ENCODE results near the gene SEC31A.
"Not testable (repeated sequence)": the region's sequence is repeated elsewhere in the genome, so short reads cannot be mapped to it uniquely, and the experiment has no call there.

Gene SEC31A, protein sequence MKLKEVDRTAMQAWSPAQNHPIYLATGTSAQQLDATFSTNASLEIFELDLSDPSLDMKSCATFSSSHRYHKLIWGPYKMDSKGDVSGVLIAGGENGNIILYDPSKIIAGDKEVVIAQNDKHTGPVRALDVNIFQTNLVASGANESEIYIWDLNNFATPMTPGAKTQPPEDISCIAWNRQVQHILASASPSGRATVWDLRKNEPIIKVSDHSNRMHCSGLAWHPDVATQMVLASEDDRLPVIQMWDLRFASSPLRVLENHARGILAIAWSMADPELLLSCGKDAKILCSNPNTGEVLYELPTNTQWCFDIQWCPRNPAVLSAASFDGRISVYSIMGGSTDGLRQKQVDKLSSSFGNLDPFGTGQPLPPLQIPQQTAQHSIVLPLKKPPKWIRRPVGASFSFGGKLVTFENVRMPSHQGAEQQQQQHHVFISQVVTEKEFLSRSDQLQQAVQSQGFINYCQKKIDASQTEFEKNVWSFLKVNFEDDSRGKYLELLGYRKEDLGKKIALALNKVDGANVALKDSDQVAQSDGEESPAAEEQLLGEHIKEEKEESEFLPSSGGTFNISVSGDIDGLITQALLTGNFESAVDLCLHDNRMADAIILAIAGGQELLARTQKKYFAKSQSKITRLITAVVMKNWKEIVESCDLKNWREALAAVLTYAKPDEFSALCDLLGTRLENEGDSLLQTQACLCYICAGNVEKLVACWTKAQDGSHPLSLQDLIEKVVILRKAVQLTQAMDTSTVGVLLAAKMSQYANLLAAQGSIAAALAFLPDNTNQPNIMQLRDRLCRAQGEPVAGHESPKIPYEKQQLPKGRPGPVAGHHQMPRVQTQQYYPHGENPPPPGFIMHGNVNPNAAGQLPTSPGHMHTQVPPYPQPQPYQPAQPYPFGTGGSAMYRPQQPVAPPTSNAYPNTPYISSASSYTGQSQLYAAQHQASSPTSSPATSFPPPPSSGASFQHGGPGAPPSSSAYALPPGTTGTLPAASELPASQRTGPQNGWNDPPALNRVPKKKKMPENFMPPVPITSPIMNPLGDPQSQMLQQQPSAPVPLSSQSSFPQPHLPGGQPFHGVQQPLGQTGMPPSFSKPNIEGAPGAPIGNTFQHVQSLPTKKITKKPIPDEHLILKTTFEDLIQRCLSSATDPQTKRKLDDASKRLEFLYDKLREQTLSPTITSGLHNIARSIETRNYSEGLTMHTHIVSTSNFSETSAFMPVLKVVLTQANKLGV

GRCh38 chr4:82890901-82891706 is at the start of gene SEC31A:
Gene SEC31A, minus strand, starts transcription at chr4:82891153. Its CDS starts 9,217 bp downstream, at chr4:82881936.
- peak; percentile 94 for DNase-seq

- DNase-seq: no peak
These were observed 48.5 kb upstream of the SEC31A start for GRCh38 chr4:82939414-82939813.

GRCh38 chr4:82934441-82934840 is 43.5 kb upstream of the SEC31A start:
- DNase-seq: no peak

- DNase-seq: no peak
These were observed 40.1 kb upstream of the SEC31A start for GRCh38 chr4:82930848-82931755.

DNA sequence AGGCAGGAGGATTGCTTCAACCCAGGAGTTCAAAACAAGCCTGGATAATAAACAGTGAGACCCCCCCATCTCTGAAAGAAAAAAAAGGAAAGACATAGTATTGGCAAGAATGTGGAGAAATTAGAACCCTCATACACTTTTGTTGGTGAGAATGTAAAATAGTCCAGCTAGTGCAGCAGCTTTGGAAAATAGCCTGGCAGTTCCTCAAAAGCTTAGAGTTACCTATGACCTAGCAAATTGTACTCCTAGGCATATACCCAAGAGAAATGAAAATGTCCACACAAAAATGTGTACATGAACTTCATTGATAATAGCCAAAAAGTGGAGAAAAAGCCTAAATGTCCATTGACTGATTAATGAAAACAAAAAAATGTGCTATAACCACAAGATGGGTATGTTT is 30.8 kb upstream of the SEC31A start:
- no peak for DNase-seq

DNA sequence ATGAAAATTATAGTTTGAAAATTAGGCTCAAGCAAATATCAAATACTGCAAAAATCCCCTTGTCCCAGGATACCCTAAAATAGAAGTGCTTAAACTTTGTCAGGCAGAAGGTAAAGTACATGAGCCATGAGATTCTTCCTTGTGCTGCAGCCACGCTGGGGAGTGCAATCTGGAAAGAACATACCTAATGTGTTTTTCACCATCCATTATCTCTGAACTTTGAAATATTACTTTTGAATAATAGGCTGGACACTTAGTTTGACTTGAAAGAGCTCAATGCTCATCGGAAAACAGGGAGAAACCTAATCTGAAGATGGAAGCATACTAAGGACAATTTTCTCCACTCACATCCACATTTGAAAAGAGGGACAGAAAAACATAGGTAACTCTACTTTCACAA is 28.4 kb upstream of the SEC31A start:
- no peak for DNase-seq

DNA sequence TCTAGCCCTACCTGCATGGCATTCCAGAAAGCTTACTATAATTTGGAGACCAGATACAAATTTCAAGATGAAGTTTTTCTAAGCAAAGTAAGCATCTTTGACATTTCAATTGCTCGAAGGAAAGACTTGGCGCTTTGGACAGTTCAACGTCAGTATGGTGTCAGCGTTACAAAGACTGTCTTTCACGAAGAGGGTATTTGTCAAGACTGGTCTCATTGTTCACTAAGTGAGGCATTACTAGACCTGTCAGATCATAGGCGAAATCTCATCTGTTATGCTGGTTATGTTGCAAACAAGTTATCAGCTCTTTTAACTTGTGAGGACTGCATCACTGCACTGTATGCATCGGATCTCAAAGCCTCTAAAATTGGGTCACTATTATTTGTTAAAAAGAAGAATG is 27.1 kb upstream of the SEC31A start:
- no peak for DNase-seq

DNA sequence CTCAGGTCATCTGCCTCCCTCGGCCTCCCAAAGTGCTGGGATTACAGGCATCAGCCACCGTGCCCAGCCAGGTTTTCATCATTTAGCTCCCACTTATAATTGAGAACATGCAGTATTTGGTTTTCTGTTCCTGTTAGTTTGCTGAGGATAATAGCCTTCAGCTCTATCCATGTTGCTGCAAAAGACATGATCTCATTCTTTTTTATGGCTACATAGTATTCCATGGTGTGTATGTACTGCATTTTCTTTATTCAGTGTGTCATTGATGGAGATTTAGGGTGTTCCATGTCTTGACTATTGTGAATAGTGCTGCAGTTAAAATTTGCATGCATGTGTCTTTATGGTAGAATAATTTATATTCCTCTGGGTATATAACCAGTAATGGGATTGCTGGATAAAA is 23.0 kb upstream of the SEC31A start:
- not testable (repeated sequence) for DNase-seq

DNA sequence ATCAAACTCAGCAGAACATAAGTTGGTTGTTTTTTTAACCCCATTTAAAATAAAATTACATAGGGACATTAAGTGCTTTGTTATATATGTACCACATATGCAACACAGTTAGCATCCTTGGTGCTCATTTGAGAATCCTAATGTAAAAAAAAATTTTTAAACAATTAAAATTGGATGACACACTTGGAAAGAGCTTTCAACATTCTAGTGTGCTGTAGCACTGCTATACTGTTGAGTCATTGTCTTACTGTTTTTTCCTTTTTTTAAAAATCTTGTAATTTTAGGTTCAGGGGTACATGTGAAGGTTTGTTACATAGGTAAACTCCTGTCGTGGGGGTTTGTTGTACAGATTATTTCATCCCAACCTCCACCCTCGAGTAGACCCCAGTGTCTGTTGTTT is 22.4 kb upstream of the SEC31A start:
- DNase-seq: no peak

- no peak for DNase-seq
These were observed 18.4 kb upstream of the SEC31A start for GRCh38 chr4:82909326-82909725.

DNA sequence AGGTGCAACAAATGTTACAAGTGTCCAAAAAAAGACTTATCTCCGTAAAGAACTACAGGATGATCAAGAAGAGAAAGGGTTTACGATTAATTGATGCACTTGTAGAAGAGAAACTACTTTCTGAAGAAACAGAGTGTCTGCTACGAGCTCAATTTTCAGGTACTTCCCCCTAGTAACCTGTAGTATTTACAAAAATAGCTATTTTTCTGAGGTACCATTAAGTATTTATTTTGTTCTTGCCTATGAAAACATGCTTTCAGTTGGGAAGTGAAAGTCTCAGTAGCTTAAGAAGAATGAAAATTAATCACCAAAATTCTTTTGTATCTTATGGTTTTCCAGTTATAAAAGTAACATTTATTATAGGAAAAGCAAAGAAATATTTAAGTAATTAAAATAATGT is 15.5 kb upstream of the SEC31A start:
- DNase-seq: no peak

- no peak for DNase-seq
These were observed 14.3 kb upstream of the SEC31A start for GRCh38 chr4:82905205-82905604.

- no peak for DNase-seq
These were observed 12.8 kb upstream of the SEC31A start for GRCh38 chr4:82903737-82904136.

DNA sequence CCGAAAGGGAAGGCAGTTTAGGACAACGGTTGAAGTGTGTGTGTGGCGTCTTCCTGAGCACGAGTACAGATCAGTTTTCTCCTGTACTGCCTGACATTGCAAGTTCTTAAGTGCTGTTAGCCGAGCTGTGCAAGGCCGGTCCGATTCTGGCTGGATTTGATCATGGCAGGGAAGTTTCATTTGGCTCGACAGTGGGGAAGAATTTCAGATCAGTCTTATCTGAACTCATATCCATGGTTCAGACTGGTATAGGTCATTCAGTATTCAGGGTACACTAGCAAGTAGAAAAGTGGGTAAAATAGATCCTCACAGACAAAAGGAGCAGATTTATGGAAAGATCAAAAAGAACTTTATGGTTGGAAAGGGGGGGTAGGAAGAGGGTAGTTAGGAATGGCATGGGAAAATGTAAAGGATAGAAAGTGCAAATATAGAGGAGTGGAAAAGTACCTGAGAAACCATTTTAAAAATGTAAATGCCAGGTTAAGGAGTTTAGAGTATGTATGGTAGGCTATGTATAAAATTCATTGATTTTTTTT is 10.3 kb upstream of the SEC31A start:
- no peak for DNase-seq

GRCh38 chr4:82900411-82901182 is 9.6 kb upstream of the SEC31A start, which contains the start of gene THAP9:
Gene THAP9, plus strand, starts transcription at chr4:82900735. Its CDS starts 68 bp downstream, at chr4:82900803.
- DNase-seq: peak; percentile 97

DNA sequence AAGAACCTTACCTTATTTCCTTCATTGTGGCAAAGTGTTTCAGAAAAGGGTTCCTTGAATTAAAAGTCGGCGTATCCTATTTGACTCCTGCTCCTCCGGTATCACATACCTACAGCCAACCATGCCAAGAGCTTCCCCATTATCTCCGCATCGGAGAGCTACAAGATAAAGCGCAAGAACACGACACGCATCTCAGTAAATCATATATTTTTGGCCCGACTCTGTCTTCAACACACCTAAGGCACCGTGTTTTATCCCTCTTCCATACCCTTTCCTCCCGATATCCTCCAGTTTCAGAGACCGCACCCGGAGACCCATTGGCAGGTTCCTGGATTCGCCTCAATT is 9.1 kb upstream of the SEC31A start:
- DNase-seq: no peak

- no peak for DNase-seq
These were observed 8.6 kb upstream of the SEC31A start for GRCh38 chr4:82899374-82900065.

DNA sequence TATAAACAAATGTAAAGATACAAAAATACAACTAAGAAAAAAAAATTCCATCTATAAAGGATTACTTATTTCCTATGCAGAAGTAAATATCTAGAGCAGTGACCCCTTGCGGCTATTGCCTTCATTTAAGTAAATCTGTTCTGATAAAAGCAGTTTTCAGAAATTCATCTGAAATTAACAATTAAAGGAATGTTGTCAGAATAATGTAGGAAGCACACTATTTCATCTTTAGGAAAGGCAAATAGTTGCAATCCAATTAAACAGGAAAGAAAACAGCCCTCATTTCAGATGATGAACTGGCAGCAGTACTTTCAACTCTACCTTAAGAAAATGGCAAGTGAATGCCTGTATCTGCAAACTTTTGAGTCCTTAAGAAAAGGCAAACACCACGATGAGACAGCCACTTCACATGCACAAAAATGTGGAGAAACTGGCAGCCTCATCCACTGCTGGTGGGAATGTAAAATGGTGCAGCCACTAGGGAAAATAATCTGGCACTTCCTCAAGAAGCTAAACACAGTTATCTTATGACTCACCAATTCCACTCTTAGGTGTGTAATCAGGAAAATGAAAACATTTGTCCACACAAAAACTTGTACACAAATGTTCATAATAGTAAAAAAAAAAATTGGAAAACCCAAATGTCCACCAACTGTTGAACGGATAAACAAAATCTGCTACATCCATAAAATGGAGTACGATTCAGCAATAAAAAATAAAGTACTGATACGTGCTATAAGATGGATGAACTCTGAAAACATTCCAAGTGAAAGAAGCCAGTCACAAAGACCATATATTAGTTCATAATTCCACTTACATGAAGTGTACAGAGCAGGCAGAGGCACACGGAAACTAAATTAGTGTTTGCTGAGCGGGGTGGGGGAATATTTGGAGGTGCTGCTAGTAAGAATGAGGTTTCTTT is 7.6 kb upstream of the SEC31A start:
- DNase-seq: no peak

All from activated CD4-positive, alpha-beta T cell treated with anti-CD3 and anti-CD28 coated beads for 1 hour (primary cell).